Ishikawa (cell line): Measurements from ENCODE around the gene COL26A1.

Source experiments
- CEBPB ChIP-seq: IDR thresholded peaks from 2 replicates; pipeline ENCODE4 v1.6.1; 2012
- CREB1 ChIP-seq: IDR thresholded peaks from 2 replicates; pipeline ENCODE4 v1.6.1; 2012; ENCODE audit warnings: low read depth
- EGR1 ChIP-seq: IDR thresholded peaks from 2 replicates; pipeline ENCODE4 v1.6.1; 2012
- EP300 ChIP-seq: IDR thresholded peaks from 2 replicates; pipeline ENCODE4 v1.6.1; 2012; ENCODE audit warnings: borderline replicate concordance
- FOXM1 ChIP-seq: IDR thresholded peaks from 2 replicates; pipeline ENCODE4 v1.6.1; 2012; ENCODE audit warnings: low read depth, borderline replicate concordance
- MAX ChIP-seq: IDR thresholded peaks from 2 replicates; pipeline ENCODE4 v1.6.1; 2012
- NFIC ChIP-seq: IDR thresholded peaks from 2 replicates; pipeline ENCODE4 v1.6.1; 2012
- RAD21 ChIP-seq: IDR thresholded peaks from 2 replicates; pipeline ENCODE4 v1.6.1; 2012; ENCODE audit warnings: low read depth
- REST ChIP-seq: IDR thresholded peaks from 2 replicates; pipeline ENCODE4 v1.6.1; 2012; ENCODE audit warnings: low read depth, mild to moderate bottlenecking
- TAF1 ChIP-seq: IDR thresholded peaks from 2 replicates; pipeline ENCODE4 v1.6.1; 2012; ENCODE audit warnings: low read depth, mild to moderate bottlenecking
- TCF12 ChIP-seq: IDR thresholded peaks from 2 replicates; pipeline ENCODE4 v1.6.1; 2012; ENCODE audit warnings: low read depth
- TEAD4 ChIP-seq: IDR thresholded peaks from 2 replicates; pipeline ENCODE4 v1.6.1; 2012
- USF1 ChIP-seq: IDR thresholded peaks from 2 replicates; pipeline ENCODE4 v1.6.1; 2012
- YY1 ChIP-seq: IDR thresholded peaks from 2 replicates; pipeline ENCODE4 v1.6.1; 2012; ENCODE audit warnings: low read depth
- ZBTB7A ChIP-seq: IDR thresholded peaks from 2 replicates; pipeline ENCODE4 v1.6.1; 2012; ENCODE audit warnings: low read depth

The COL26A1 gene

GRCh38 chr7:101602484-101603241 lies 240.0 kb downstream of the COL26A1 start:
- TF ChIP-seq FOXM1, result no peak
- TF ChIP-seq TAF1, result no peak
- no peak for TF ChIP-seq CREB1
- no peak for TF ChIP-seq EGR1
- TF ChIP-seq NFIC, result no peak
- TF ChIP-seq REST, result no peak
- no peak for TF ChIP-seq EP300
- TF ChIP-seq USF1, result no peak
- peak; percentile 94 for TF ChIP-seq RAD21
- no peak for TF ChIP-seq TCF12
- peak; percentile 70; the same call in 1 of the 2 replicates for TF ChIP-seq ZBTB7A
- TF ChIP-seq CEBPB, result no peak
- TF ChIP-seq MAX, result no peak
- no peak for TF ChIP-seq TEAD4
- TF ChIP-seq YY1, result no peak

- TF ChIP-seq MAX (no peak), YY1 (no peak)
Observed at GRCh38 chr7:101604331-101604933, 241.8 kb downstream of the COL26A1 start.

GRCh38 chr7:101605611-101606497 lies 243.2 kb downstream of the COL26A1 start:
- TF ChIP-seq RAD21 (no peak), TCF12 (no peak), REST (no peak), CREB1 (no peak), TEAD4 (no peak), YY1 (no peak), ZBTB7A (no peak), MAX (no peak), TAF1 (no peak)

GRCh38 chr7:101606498-101606923 lies 243.8 kb downstream of the COL26A1 start:
- TF ChIP-seq FOXM1, result no peak
- TF ChIP-seq TCF12, result no peak
- no peak for TF ChIP-seq ZBTB7A
- TF ChIP-seq EP300, result no peak
- TF ChIP-seq YY1, result no peak
- TF ChIP-seq NFIC, result no peak
- no peak for TF ChIP-seq USF1
- TF ChIP-seq MAX, result no peak
- no peak for TF ChIP-seq TEAD4
- no peak for TF ChIP-seq CREB1
- TF ChIP-seq CEBPB, result no peak
- no peak for TF ChIP-seq EGR1
- TF ChIP-seq TAF1, result no peak
- no peak for TF ChIP-seq RAD21
- no peak for TF ChIP-seq REST
